Stomach (tissue), 9 donors: ENCODE data around the gene LRRC61. TPM values are rescaled to one million over a fixed set of nuclear protein-coding genes. Genes with fewer than 3 reads are reported as not detected.
A peak's percentile ranks its signal among the peaks of the same experiment; 100 is the strongest.

Experiments used
- DNase-seq, 2 donors: peaks; one replicate each; pipeline versions ENCODE4 v3.0.0 to v3.0.0-alpha.2; 2013 to 2019
- H3K27ac ChIP-seq, 5 donors: fragments of 200-600 bp in 4 of 5; sonication (generic) in 4 of 5; one replicate each; pipeline ENCODE4 v1.5.1; 2013 to 2019; ENCODE audit warnings: mild to moderate bottlenecking in 1 of 5, moderate library complexity in 1 of 5
- H3K27me3 ChIP-seq, 3 donors: fragments of 200-600 bp; sonication (generic); one replicate each; pipeline ENCODE4 v1.5.1; 2017 to 2019; ENCODE audit warnings: mixed run types in 1 of 3
- H3K36me3 ChIP-seq, 4 donors: fragments of 200-600 bp; sonication (generic); 1 replicate in 3 of 4; 2 replicates in 1 of 4; pipeline ENCODE4 v1.5.1; 2016 to 2019
- H3K4me1 ChIP-seq, 4 donors: fragments of 200-600 bp; sonication (generic); one replicate each; pipeline ENCODE4 v1.5.1; 2016 to 2019
- H3K4me3 ChIP-seq, 4 donors: fragments of 200-600 bp; sonication (generic) in 3 of 4; one replicate each; pipeline ENCODE4 v1.5.1; 2016 to 2019; ENCODE audit warnings: mild to moderate bottlenecking in 1 of 4
- H3K9me3 ChIP-seq, 4 donors: fragments of 200-600 bp; sonication (generic); one replicate each; pipeline ENCODE4 v1.5.1; 2016 to 2019
- CTCF ChIP-seq, 7 experiments: fragments of 450-650 bp in 4 of 7; fragments of 200-600 bp in 3 of 7; sonication (generic) in 3 of 7; IDR thresholded peaks; one replicate each; pipeline ENCODE4 v1.5.1; 2016 to 2019; ENCODE audit warnings: antibody characterized with exemption in 7 of 7, control low read depth in 2 of 7, mild to moderate bottlenecking in 1 of 7
- EP300 ChIP-seq: sonication (generic); formaldehyde crosslinking; IDR thresholded peaks from one replicate; pipeline ENCODE4 v1.6.1; 2017; ENCODE audit warnings: antibody characterized with exemption
- POLR2A ChIP-seq, 4 donors: fragments of 450-650 bp; IDR thresholded peaks; one replicate each; pipeline ENCODE4 v1.6.1; 2016; ENCODE audit warnings: antibody characterized with exemption in 4 of 4, control low read depth in 2 of 4, mild to moderate bottlenecking in 1 of 4, moderate library complexity in 1 of 4
- POLR2AphosphoS5 ChIP-seq, 3 donors: sonication (generic); formaldehyde crosslinking; IDR thresholded peaks; one replicate each; pipeline ENCODE4 v1.6.1; 2016; ENCODE audit warnings: antibody characterized with exemption in 3 of 3
- WGBS, 5 donors: extraction: QIAGEN DNeasy Blood & Tissue Kit in 3 of 5; methylation state at CpG; one replicate each; pipeline versions ENCODE4 v1.1.5 to v1.1.7; 2013 to 2018; 5-methylcytosine and 5-hydroxymethylcytosine counted together
- intact Hi-C: fragments of 100-400 bp; cut with DNase I; formaldehyde crosslinking; loops from one replicate; pipeline ENCODE4 v1.15.1; 2023; ENCODE audit warnings: low total_unique reads
- polyA plus RNA-seq, 3 donors: library from polyadenylated mRNA; stranded (reverse); fragments of 200-250 nt; gene quantifications; one replicate each; pipeline ENCODE4 v1.2.3, GENCODE V29; 2013
- total RNA-seq, 5 donors: library from RNA; depleted of rRNA; stranded (reverse); fragments of >200 nt; gene quantifications; one replicate each; pipeline versions ENCODE4 v1.1.0 to v1.2.3, GENCODE V29; 2014 to 2016
- donor health status: healthy with polysubstance abuse.
- donor health status: Bipolar disorder and iron deficiency.
- donor health status: healthy.

The LRRC61 gene
- total and polyA plus RNA-seq, 8 donors: 5.6 to 15.9 (median 9.6) TPM; not detected in 2

- H3K4me1 ChIP-seq: peaks cover 36 to 85% (median 70%) of the 10 kb centered on the region in 4 donors
- no peak for DNase-seq
Observed at GRCh38 chr7:150337659-150338081, 14.5 kb downstream of the LRRC61 start.

GRCh38 chr7:150338166-150338829 is 15.1 kb downstream of the LRRC61 start:
- Histone ChIP-seq H3K27me3 (peaks cover 0 to 24% (median 13%) of the 10 kb centered on the region in 3 donors), H3K9me3 (no peaks in the 10 kb centered on the region), H3K36me3 (peaks cover 0 to 22% (median 17%) of the 10 kb centered on the region in 4 donors), H3K4me3 (no peak overlapping the region), H3K4me1 (peaks cover 36 to 85% (median 70%) of the 10 kb centered on the region in 4 donors), H3K27ac (peak overlapping the region in 2 of 5 donors; percentile 17 to 61)
- no peak for DNase-seq
- WGBS, 5 donors: 78 to 89% (median 87%) methylated on average over 8 to 11 of the region's 11 CpGs
- intact Hi-C loops: no loop called here
- TF ChIP-seq POLR2AphosphoS5 (IDR thresholded peaks at IDR 0.05): no peak
- TF ChIP-seq POLR2A (IDR thresholded peaks at IDR 0.05): no peak
- no peak for TF ChIP-seq EP300
- TF ChIP-seq CTCF (IDR thresholded peaks at IDR 0.05): no peak

More at GRCh38 chr7:150337659-150338081, 14.5 kb downstream of the LRRC61 start:
- intact Hi-C loops: no loop called here
- peaks cover 0 to 24% (median 13%) of the 10 kb centered on the region in 3 donors for H3K27me3 ChIP-seq
- WGBS, 5 donors: 77 to 100% (median 87%) methylated on average over 4 to 6 of the region's 6 CpGs
- H3K36me3 ChIP-seq: peaks cover 0 to 27% (median 17%) of the 10 kb centered on the region in 4 donors
- no peak overlapping the region for H3K4me3 ChIP-seq
- no peak for TF ChIP-seq POLR2AphosphoS5 (IDR thresholded peaks at IDR 0.05)
- TF ChIP-seq POLR2A (IDR thresholded peaks at IDR 0.05): no peak
- no peak for TF ChIP-seq EP300
- no peak for TF ChIP-seq CTCF (IDR thresholded peaks at IDR 0.05)
- H3K27ac ChIP-seq: peak overlapping the region in 3 of 5 donors; percentile 3 to 61 (median 29)
- no peaks in the 10 kb centered on the region for H3K9me3 ChIP-seq

- WGBS, 5 donors: 54 to 69% (median 61%) methylated on average over 8 to 9 of the region's 9 CpGs
- H3K4me3 ChIP-seq: peak overlapping the region; percentile 57 to 60 (median 58)
Observed at GRCh38 chr7:150339409-150339809, 16.3 kb downstream of the LRRC61 start.

More at GRCh38 chr7:150339409-150339809, 16.3 kb downstream of the LRRC61 start:
- Histone ChIP-seq H3K27ac (peak overlapping the region in 3 of 5 donors; percentile 24 to 88 (median 86)), H3K36me3 (peaks cover 0 to 17% (median 14%) of the 10 kb centered on the region in 4 donors), H3K9me3 (peaks cover 0 to 7% (median 0%) of the 10 kb centered on the region in 4 donors), H3K27me3 (peaks cover 0 to 24% (median 13%) of the 10 kb centered on the region in 3 donors), H3K4me1 (peaks cover 36 to 81% (median 65%) of the 10 kb centered on the region in 4 donors)
- TF ChIP-seq POLR2AphosphoS5 (IDR thresholded peaks at IDR 0.05): no peak
- no peak for TF ChIP-seq POLR2A (IDR thresholded peaks at IDR 0.05)
- TF ChIP-seq CTCF (IDR thresholded peaks at IDR 0.05): no peak
- no peak for TF ChIP-seq EP300
- no peak for DNase-seq
- intact Hi-C loops: no loop called here
